Measurements from ENCODE around the gene ISCA1.

DNA sequence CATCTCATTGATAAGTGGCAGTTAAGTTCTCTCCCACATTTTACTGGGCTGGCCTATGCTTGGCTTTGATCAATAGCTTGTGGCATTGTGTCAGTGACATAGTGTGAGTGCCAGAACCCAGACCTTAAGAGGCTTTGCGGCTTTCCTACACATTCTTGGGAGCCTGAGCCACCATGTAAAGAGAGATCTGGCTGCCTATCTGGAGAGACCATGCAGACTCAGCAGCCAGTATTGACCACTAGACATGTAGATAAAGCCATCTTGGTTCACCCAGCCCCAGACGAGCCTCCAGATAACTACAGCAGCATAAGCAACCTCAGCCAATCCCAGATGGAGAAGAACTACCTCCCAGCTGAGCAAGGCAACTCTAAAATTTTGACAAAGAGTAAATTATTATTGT lies 51.5 kb downstream of the ISCA1 start:
- TF ChIP-seq, protein P1, sequence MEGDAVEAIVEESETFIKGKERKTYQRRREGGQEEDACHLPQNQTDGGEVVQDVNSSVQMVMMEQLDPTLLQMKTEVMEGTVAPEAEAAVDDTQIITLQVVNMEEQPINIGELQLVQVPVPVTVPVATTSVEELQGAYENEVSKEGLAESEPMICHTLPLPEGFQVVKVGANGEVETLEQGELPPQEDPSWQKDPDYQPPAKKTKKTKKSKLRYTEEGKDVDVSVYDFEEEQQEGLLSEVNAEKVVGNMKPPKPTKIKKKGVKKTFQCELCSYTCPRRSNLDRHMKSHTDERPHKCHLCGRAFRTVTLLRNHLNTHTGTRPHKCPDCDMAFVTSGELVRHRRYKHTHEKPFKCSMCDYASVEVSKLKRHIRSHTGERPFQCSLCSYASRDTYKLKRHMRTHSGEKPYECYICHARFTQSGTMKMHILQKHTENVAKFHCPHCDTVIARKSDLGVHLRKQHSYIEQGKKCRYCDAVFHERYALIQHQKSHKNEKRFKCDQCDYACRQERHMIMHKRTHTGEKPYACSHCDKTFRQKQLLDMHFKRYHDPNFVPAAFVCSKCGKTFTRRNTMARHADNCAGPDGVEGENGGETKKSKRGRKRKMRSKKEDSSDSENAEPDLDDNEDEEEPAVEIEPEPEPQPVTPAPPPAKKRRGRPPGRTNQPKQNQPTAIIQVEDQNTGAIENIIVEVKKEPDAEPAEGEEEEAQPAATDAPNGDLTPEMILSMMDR (IDR thresholded peaks at IDR 0.05): no peak
- no peak for TF ChIP-seq POLR2AphosphoS5 (IDR thresholded peaks at IDR 0.05)

Measured in breast epithelium (tissue), 3 donors.